Activated naive CD8-positive, alpha-beta T cell treated with anti-CD3 and anti-CD28 coated beads for 36 hours (primary cell): ENCODE data around the gene PDE4B. TPM values are rescaled to one million over a fixed set of nuclear protein-coding genes. Genes with fewer than 3 reads are reported as not detected.
"Not testable (repeated sequence)": the region's sequence is repeated elsewhere in the genome, so short reads cannot be mapped to it uniquely, and the experiment has no call there.

Experiments
- DNase-seq: peaks from one replicate; pipeline ENCODE4 v3.0.0; 2021
- H3K27ac Mint-ChIP-seq: one replicate; pipeline ENCODE4 v1.8.0; 2022; ENCODE audit warnings: mild to moderate bottlenecking, moderate library complexity, mixed read lengths
- H3K27me3 Mint-ChIP-seq: one replicate; pipeline ENCODE4 v1.8.0; 2022; ENCODE audit warnings: mild to moderate bottlenecking, mixed read lengths
- H3K36me3 Mint-ChIP-seq: one replicate; pipeline ENCODE4 v1.8.0; 2021; ENCODE audit warnings: mild to moderate bottlenecking, mixed read lengths
- H3K4me1 Mint-ChIP-seq: one replicate; pipeline ENCODE4 v1.8.0; 2021; ENCODE audit warnings: mixed read lengths
- H3K4me3 Mint-ChIP-seq: one replicate; pipeline ENCODE4 v1.8.0; 2022; ENCODE audit warnings: mild to moderate bottlenecking, moderate library complexity, mixed read lengths
- H3K9me3 Mint-ChIP-seq: one replicate; pipeline ENCODE4 v1.8.0; 2022; ENCODE audit warnings: mixed read lengths
- total RNA-seq, 2 experiments: library from RNA; stranded (reverse); gene quantifications; one replicate each; pipeline ENCODE4 v1.2.3, GENCODE V29; 2021

PDE4B gene
- total RNA-seq, 2 experiments from 2014 or later = 22.3 to 24.6 TPM

DNA sequence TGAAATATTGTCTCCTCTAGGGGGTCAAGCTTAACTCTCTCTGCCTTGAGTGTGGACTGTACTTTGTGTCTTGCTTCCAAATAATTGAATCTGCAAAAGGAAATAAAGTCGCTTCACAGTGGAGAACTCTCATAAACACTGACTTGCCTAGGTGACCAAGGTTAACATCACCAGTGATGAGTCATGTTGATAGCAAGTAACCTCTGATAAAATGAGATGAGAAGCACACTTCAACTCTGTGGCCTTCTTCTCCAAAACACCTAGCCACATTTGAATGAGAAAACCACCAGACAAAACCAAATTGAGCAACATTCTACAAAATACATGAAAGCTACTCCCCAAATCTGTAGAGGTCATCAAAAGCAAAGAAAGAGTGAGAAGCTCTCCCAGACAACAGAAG, 37.6 kb downstream of the PDE4B start:
- Mint-ChIP-seq H3K4me3 (no peak overlapping the region), H3K4me1 (peaks cover 4% of the 10 kb centered on the region), H3K36me3 (no peaks in the 10 kb centered on the region), H3K27ac (no peak overlapping the region), H3K9me3 (no peaks in the 10 kb centered on the region), H3K27me3 (peaks cover 33% of the 10 kb centered on the region)
- no peak for DNase-seq

DNA sequence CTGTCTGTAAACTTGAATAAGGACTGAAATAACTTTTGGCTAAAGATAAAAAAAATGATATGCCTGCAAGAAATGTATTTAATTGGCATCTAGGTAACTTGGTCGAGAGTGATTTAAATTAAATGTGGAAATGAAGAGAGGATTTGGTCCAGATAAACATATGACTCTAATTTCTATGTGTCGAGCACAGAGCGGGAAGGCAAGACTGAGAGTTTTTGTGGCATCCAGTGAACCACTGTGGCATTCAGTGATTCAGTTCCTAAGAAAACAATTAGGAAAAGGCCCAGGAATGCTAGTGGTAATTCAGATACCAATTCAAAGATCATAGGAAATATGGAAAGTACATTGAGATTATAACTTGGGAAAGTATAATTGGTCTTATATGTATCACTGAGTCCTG, 39.6 kb downstream of the PDE4B start:
- peaks cover 19% of the 10 kb centered on the region for H3K27me3 Mint-ChIP-seq
- H3K36me3 Mint-ChIP-seq = no peaks in the 10 kb centered on the region
- no peaks in the 10 kb centered on the region for H3K9me3 Mint-ChIP-seq
- DNase-seq = no peak
- no peak overlapping the region for H3K4me3 Mint-ChIP-seq
- H3K4me1 Mint-ChIP-seq = peaks cover 4% of the 10 kb centered on the region
- no peak overlapping the region for H3K27ac Mint-ChIP-seq

DNA sequence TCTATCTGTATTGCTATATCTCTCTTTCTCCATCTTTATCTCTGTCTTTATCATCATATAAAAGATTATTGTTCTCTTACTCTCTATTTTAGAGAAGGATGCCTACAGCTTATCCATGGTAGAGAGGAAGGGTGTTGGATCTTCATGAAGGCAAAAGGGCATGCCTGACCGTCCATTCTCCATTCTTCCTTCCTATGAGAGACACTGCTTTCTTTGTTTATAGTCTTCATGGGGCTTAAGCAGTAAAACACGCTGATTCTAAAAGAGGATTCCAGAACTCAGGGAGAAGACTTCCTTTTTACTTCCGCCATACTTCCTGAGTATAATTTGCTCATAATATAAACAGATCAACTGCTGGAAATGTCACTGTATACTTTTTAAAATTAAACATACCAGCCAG, 44.0 kb downstream of the PDE4B start:
- H3K27ac Mint-ChIP-seq = no peak overlapping the region
- no peaks in the 10 kb centered on the region for H3K9me3 Mint-ChIP-seq
- no peaks in the 10 kb centered on the region for H3K36me3 Mint-ChIP-seq
- H3K4me3 Mint-ChIP-seq = no peak overlapping the region
- peaks cover 17% of the 10 kb centered on the region for H3K27me3 Mint-ChIP-seq
- H3K4me1 Mint-ChIP-seq = no peaks in the 10 kb centered on the region
- DNase-seq = no peak

GRCh38 chr1:65840683-65841082, 48.0 kb downstream of the PDE4B start:
- Mint-ChIP-seq H3K36me3 (no peaks in the 10 kb centered on the region), H3K27ac (no peak overlapping the region), H3K4me1 (no peaks in the 10 kb centered on the region), H3K27me3 (peaks cover 17% of the 10 kb centered on the region), H3K9me3 (no peaks in the 10 kb centered on the region), H3K4me3 (no peak overlapping the region)
- no peak for DNase-seq

- Mint-ChIP-seq H3K27me3 (peaks cover 28% of the 10 kb centered on the region), H3K27ac (no peak overlapping the region), H3K4me1 (no peaks in the 10 kb centered on the region), H3K4me3 (no peak overlapping the region), H3K9me3 (peaks cover 8% of the 10 kb centered on the region), H3K36me3 (no peaks in the 10 kb centered on the region)
- DNase-seq = no peak
These were observed 51.6 kb downstream of the PDE4B start for GRCh38 chr1:65844296-65844695.

DNA sequence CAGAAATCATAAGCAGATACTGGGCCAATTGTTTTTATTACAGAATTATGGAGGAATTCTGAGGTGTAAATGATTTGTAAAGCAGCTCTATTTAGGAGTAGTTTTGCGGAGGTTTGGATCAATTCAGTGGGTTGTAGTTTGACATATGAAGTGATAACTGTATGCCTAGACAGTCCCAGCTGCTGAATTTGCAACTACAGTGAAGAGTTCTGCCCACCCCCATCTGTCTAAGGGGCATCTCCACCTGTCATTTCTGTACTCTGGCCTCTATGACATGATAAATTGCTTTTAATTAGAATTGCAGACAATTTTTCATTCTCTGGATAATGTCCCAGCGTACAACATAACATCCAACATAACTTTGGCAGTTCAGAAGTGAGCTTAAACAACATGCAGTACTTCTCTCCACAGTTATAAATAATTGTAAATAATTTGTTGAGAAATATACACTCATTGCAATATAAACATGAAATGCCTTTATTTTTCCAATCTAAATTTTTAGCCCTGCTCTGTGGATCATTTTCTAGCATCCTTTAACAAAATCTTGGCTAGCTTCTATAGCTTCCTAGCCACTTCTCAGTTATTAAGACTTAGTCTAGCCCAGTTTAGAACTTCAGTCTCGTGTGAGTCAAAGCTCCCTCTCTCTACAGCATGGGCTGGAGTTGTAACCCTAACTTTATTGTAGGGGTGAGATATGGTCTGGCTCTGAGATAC, 52.3 kb downstream of the PDE4B start:
- Mint-ChIP-seq H3K27me3 (peaks cover 26% of the 10 kb centered on the region), H3K27ac (no peak overlapping the region), H3K36me3 (no peaks in the 10 kb centered on the region), H3K4me1 (no peaks in the 10 kb centered on the region), H3K4me3 (no peak overlapping the region), H3K9me3 (peaks cover 8% of the 10 kb centered on the region)
- no peak for DNase-seq

GRCh38 chr1:65845535-65846060, 52.9 kb downstream of the PDE4B start:
- Mint-ChIP-seq H3K9me3 (peaks cover 11% of the 10 kb centered on the region), H3K4me3 (no peak overlapping the region), H3K27me3 (peaks cover 26% of the 10 kb centered on the region), H3K27ac (no peak overlapping the region), H3K4me1 (no peaks in the 10 kb centered on the region), H3K36me3 (no peaks in the 10 kb centered on the region)
- DNase-seq = no peak

- Mint-ChIP-seq H3K27me3 (peaks cover 18% of the 10 kb centered on the region), H3K4me3 (no peak overlapping the region), H3K27ac (no peak overlapping the region), H3K36me3 (no peaks in the 10 kb centered on the region), H3K4me1 (no peaks in the 10 kb centered on the region), H3K9me3 (peaks cover 11% of the 10 kb centered on the region)
- no peak for DNase-seq
These were observed 54.2 kb downstream of the PDE4B start for GRCh38 chr1:65846866-65847265.

DNA sequence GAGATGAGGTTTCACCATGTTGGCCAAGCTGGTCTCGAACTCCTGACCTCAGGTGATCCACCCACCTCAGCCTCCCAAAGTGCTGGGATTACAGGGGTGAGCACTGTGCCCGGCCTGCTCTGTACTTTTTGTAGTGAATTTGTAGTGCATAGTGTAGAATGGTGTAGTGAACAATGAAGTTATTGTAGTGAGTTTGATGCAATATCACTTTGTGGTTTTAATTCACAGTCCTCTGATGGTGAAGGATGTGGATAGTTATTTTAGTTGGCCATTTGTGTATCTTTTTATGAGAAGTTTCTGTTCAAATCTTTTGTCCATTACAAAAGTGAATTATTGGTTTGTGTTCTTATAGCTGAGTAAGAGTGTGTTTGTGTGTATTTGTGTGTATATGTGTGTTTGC, 57.6 kb downstream of the PDE4B start:
- Mint-ChIP-seq H3K9me3 (peaks cover 11% of the 10 kb centered on the region), H3K4me3 (no peak overlapping the region), H3K27ac (no peak overlapping the region), H3K36me3 (no peaks in the 10 kb centered on the region), H3K27me3 (peaks cover 16% of the 10 kb centered on the region), H3K4me1 (no peaks in the 10 kb centered on the region)
- no peak for DNase-seq

- H3K4me1 Mint-ChIP-seq, H3K4me3 Mint-ChIP-seq, H3K27ac Mint-ChIP-seq, H3K9me3 Mint-ChIP-seq, H3K27me3 Mint-ChIP-seq, H3K36me3 Mint-ChIP-seq, DNase-seq: not testable (repeated sequence)
These were observed 63.9 kb downstream of the PDE4B start for GRCh38 chr1:65856591-65856990.

DNA sequence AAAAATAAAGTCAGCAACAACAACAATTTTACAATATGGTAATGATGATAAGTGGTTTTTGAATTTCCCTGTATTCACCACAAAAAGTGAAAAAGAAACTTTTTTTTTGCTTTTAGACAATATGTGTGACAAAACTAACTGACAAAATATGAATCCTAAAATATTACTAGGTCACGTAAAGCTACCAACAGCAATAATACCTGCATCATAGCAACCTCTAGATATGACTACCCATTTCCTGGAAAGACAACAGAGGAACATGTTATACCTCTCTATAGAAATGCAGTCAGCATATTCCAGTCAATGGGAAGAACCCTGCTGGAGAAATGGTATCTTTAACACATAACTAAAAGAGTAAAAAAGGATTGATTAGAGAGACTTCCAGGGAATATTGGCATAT, 73.7 kb downstream of the PDE4B start:
- Mint-ChIP-seq H3K27me3 (peaks cover 40% of the 10 kb centered on the region), H3K27ac (no peak overlapping the region), H3K4me1 (no peaks in the 10 kb centered on the region)

GRCh38 chr1:65872301-65872700, 79.6 kb downstream of the PDE4B start:
- no peak overlapping the region for H3K4me3 Mint-ChIP-seq
- no peak overlapping the region for H3K27ac Mint-ChIP-seq
- peaks cover 4% of the 10 kb centered on the region for H3K9me3 Mint-ChIP-seq
- no peak for DNase-seq
- H3K4me1 Mint-ChIP-seq = no peaks in the 10 kb centered on the region
- H3K36me3 Mint-ChIP-seq = no peaks in the 10 kb centered on the region
- H3K27me3 Mint-ChIP-seq = peaks cover 17% of the 10 kb centered on the region

More for the DNA sequence above, 73.7 kb downstream of the PDE4B start:
- Mint-ChIP-seq H3K36me3 (no peaks in the 10 kb centered on the region), H3K4me3 (no peak overlapping the region), H3K9me3 (peaks cover 12% of the 10 kb centered on the region)
- no peak for DNase-seq

GRCh38 chr1:65878342-65878741, 85.6 kb downstream of the PDE4B start:
- H3K27ac Mint-ChIP-seq, H3K27me3 Mint-ChIP-seq: not testable (repeated sequence)

DNA sequence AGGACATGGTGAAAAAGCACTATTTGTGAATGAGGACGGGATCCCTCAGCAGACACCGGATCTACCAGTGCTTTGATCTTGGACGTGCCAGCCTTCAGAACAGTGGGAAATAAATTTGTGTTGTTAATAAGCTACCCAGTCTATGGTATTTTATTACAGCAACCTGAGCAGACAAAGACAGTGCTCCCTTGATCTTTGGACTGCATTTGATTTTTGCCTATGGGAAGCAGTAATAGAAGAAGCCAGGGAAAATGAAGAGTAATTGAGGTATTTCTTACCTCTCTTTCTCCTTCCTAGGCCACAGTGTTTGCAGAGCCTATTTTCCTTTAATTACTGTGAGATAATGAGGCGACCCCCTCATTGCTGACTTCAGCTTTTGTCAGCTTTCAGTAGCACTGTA, 87.9 kb downstream of the PDE4B start:
- Mint-ChIP-seq H3K27me3 (peaks cover 3% of the 10 kb centered on the region), H3K4me1 (no peaks in the 10 kb centered on the region), H3K27ac (no peak overlapping the region), H3K36me3 (no peaks in the 10 kb centered on the region), H3K9me3 (peaks cover 8% of the 10 kb centered on the region), H3K4me3 (no peak overlapping the region)
- no peak for DNase-seq

More at GRCh38 chr1:65878342-65878741, 85.6 kb downstream of the PDE4B start:
- not testable (repeated sequence) for H3K4me3 Mint-ChIP-seq, H3K9me3 Mint-ChIP-seq, DNase-seq, H3K36me3 Mint-ChIP-seq, H3K4me1 Mint-ChIP-seq

- H3K4me3 Mint-ChIP-seq = no peak overlapping the region
- H3K4me1 Mint-ChIP-seq = no peaks in the 10 kb centered on the region
- no peaks in the 10 kb centered on the region for H3K36me3 Mint-ChIP-seq
- peaks cover 7% of the 10 kb centered on the region for H3K9me3 Mint-ChIP-seq
- no peak for DNase-seq
- no peak overlapping the region for H3K27ac Mint-ChIP-seq
- peaks cover 3% of the 10 kb centered on the region for H3K27me3 Mint-ChIP-seq
These were observed 88.4 kb downstream of the PDE4B start for GRCh38 chr1:65881067-65881594.

DNA sequence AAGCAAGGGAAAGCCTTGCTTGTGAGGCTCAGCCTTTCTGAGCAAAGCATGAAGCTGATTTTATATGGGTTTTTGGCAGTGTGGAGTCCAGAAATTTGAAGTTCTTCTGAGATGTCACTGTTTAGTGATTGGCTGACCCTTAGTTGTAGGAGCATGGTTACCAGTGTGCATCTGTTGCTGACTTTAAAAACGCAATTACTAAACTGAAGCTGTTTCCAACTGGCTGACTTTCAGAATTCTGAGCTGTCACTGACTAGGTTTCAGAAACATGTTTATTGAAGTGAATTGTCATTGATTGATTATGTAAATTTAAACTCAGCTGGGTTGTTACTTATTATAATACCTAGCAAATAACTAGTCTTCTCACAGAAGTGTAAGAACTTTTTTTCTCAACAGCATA, 89.4 kb downstream of the PDE4B start:
- Mint-ChIP-seq H3K9me3 (peaks cover 5% of the 10 kb centered on the region), H3K4me3 (no peak overlapping the region), H3K27ac (no peak overlapping the region), H3K36me3 (no peaks in the 10 kb centered on the region), H3K4me1 (no peaks in the 10 kb centered on the region), H3K27me3 (peaks cover 3% of the 10 kb centered on the region)
- no peak for DNase-seq
